ENCODE results near the gene IRAK1.

DNA sequence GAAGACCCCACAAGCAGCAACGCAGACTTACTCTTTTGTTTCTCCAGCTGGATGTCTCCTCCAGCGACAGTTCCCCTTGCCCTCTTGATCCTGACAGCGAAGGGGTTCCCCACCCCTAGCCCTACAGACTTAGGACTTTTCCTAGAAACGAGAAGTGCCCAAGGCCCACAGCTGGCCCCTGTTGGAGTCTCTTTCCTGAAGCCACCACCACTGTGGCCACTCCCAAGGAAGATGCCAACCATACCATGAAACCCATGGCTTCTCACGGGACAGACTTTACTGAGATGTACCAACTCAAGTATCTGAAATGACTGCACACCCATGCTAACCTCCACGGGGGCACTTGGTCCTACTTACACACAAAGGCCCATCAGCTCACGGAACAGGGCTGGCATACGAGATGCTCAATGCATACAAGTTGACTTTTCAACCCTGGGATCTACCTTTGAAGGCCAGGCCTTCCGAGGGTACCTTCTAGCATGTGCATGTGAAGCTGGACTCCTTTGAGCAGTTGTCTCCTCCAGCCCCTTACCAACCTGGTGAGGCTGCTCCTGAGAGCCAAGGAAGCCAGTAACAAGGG, 924 bp upstream of the IRAK1 start:
- TF ChIP-seq, protein P1, sequence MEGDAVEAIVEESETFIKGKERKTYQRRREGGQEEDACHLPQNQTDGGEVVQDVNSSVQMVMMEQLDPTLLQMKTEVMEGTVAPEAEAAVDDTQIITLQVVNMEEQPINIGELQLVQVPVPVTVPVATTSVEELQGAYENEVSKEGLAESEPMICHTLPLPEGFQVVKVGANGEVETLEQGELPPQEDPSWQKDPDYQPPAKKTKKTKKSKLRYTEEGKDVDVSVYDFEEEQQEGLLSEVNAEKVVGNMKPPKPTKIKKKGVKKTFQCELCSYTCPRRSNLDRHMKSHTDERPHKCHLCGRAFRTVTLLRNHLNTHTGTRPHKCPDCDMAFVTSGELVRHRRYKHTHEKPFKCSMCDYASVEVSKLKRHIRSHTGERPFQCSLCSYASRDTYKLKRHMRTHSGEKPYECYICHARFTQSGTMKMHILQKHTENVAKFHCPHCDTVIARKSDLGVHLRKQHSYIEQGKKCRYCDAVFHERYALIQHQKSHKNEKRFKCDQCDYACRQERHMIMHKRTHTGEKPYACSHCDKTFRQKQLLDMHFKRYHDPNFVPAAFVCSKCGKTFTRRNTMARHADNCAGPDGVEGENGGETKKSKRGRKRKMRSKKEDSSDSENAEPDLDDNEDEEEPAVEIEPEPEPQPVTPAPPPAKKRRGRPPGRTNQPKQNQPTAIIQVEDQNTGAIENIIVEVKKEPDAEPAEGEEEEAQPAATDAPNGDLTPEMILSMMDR (IDR thresholded peaks at IDR 0.05; ENCODE audit: low read length) = no peak
- TF ChIP-seq EZH2 (optimal IDR thresholded peaks at IDR 0.05; ENCODE audit: low read depth, low read length) (no peak), EZH2phosphoT487 (IDR thresholded peaks at IDR 0.05; ENCODE audit: low read length) (no peak)

Measured in MM.1S (cell line).